ELR (cell line): ENCODE data around the gene ZSWIM8.
A peak's percentile ranks its signal among the peaks of the same experiment; 100 is the strongest.
"Not testable (repeated sequence)": the region's sequence is repeated elsewhere in the genome, so short reads cannot be mapped to it uniquely, and the experiment has no call there.

Source experiments
- DNase-seq: peaks from one replicate; pipeline ENCODE4 v3.0.0-alpha.2; 2015; ENCODE audit warnings: low read depth

The ZSWIM8 gene

DNA sequence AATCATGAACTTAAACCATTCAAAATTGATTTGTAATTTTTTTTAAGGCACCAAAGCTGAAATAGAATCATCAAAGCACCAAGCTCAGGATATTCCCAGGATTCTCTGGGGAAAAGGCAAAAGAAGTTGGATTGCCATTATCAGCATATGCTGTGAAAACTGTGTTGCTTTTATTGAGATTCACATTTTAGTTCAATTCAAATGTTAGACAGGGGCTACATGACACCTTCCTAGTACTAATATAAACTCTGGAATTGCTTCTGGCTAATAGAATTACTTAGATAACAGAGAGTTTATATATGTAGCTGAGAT lies 30.3 kb downstream of the ZSWIM8 start:
- no peak for DNase-seq

DNA sequence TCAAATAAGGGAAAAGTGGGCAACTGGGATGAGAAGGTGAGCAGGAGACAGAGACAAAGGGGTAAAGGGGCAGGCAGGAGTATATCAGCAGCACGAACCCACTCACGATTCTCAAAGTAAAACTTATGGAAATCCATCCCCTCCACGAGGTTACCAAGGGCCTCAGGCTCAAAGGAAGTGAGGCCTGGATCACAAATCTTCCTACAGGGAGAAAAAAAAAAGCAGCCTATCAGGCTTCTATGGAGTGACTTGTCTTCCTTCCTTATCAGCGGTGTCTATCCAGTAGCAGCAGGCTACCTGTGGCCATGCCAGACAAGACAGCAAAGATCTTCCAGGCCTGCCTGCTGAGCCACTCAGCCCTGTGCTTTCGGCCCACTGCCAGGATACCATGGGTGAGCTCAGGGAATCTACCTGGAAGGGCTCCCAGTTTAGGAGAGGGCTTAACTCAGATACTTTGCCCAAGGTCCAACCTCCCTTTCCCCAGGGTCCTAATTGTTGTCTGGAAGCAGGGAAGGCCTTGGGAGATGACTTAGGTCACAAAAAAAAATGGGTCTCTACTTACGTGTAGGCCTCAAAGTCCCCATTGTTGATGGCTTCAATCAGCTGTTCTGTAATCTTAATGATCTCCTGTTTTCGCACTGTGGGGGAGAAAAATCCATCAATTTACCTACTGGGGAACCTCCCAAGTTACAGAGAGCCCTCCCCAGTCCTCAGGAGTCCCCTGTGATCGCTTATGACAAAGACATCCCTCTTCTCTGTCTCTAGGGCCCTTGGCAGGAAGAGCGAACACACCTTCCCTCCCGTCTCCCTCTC lies 31.7 kb downstream of the ZSWIM8 start:
- DNase-seq: no peak

GRCh38 chr10:73817826-73818225 lies 32.4 kb downstream of the ZSWIM8 start:
- no peak for DNase-seq

DNA sequence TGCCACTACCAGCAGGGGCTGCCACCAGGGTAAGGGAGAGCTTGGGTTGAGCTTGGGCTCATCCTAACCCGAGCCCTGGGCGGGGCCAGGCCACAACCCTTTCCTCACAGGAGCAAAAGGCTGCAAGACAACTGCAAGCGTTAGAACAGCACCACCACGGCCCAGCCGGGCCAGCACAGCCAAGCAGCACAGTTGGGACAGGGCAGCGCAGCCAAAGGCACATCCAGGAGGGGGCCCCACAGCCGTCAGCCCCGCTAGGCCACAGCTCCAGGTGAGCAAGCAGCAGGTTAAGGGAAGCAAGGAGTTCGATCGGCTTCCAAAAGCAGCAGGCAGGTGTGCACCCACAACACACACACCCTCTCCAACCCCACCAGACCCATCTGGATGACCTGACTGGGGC lies 33.0 kb downstream of the ZSWIM8 start:
- DNase-seq: no peak

DNA sequence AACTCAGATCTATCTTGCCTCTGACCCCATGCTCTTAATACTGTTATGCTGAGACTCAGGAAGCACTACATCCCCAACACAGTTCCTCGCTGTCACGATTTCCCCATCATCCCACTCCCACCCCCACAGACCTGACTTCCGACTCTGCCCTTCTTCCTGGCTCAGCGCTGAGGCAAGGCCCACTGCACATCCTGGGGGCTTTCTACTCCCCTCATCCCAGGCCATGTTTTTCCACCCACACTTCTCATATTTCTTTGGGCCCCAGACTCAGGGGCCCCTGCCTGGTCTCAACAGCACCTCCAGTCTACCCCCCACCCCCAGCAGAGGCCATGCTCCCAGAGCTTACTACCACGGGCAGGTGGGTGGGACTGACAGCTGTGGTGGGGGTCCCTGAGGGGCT lies 33.7 kb downstream of the ZSWIM8 start:
- no peak for DNase-seq

DNA sequence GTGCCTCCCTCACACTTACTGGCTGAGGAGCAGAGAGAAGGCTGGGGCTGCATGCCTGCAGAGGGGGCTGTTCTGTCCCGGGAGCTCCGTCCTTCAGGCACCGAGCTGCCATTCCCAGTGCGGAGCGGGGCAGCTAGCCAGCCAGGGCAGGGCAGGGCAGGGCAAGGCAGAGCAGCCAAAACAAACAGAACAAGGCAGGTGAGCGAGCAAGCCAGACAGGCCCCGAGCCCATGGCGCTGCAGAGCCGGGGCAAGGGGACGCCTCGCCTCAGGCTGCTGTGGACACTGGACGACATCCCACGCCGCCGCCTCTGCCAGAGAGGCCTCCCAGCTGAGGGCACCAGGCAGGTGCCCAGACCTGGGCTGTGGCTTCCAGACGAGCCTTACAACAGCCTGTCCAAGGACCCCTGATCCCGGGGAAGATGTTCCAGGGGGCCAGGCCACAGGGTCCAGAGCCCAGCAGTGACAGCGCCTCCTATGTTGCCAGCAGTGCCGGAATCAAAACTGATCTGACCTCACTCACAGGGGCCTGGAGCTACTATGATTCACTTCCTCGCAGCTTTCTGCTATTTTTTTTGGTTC lies 34.2 kb downstream of the ZSWIM8 start:
- peak; percentile 80 for DNase-seq

GRCh38 chr10:73823391-73823790 lies 38.0 kb downstream of the ZSWIM8 start:
- DNase-seq: no peak

DNA sequence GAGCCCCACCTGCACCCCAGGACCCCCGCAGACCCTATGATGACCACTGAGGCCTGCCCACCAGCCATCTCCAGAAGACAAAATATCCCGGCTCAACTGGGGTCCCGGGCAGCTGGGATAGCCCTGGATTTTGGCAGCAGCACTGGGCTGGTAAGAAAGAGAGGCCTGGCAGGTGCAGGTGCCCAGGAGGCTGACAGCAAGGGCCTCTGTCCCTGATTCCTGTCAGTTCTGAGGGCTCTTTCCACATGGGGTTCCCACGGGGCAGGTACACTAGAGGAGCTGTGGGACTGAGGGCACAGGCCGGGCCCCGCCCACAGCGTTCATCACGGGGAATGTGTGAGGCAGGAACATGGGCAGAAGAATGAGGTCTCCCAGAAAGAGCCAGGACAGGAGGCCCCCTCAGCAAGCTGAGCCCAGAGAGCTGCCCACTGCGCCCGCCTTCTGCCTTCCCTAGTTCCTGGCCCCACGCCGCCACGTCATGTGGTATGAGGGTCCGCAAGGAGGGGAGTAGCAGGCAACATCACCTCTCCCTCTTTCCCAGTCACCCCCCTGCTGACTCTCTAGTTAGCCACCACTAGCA lies 38.8 kb downstream of the ZSWIM8 start:
- no peak for DNase-seq

- peak; percentile 93 for DNase-seq
Measured at GRCh38 chr10:73827346-73828089, 42.1 kb downstream of the ZSWIM8 start.

DNA sequence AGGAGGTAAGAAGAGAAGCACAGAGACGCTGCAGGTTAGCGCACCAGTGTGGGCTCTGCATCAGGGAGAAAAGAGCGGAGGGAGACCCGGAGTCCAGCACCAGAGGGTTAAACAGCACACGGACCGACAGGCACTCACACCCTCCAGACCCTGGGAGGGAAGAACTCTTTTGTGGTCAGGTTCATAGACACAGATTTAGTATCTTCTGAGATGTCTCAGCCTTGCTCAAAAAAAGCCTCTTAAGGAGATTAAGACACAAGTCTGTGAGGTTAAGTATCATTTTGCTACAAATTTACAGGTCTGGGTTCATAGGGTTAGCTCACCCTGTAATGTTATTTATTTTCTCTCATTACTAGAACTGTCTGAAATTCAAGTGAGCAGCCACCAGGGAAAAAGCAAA lies 42.8 kb downstream of the ZSWIM8 start:
- peak; percentile 20 for DNase-seq

DNA sequence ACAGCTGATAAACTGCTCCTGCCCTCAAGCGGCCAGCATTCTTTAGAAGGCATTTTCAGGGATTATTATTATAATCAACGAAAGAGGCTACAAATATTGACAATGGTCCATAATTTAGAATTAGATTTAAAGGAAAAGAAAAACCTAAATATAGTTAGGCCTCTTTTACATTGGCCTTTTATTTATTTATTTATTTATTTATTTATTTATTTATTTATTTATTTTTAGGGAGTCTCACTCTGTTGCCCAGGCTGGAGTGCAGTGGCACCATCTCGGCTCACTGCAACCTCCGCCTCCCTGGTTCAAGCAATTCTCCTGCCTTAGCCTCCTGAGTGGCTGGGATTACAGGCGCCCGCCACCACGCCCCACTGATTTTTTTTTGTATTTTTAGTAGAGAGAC lies 43.7 kb downstream of the ZSWIM8 start:
- DNase-seq: not testable (repeated sequence)

DNA sequence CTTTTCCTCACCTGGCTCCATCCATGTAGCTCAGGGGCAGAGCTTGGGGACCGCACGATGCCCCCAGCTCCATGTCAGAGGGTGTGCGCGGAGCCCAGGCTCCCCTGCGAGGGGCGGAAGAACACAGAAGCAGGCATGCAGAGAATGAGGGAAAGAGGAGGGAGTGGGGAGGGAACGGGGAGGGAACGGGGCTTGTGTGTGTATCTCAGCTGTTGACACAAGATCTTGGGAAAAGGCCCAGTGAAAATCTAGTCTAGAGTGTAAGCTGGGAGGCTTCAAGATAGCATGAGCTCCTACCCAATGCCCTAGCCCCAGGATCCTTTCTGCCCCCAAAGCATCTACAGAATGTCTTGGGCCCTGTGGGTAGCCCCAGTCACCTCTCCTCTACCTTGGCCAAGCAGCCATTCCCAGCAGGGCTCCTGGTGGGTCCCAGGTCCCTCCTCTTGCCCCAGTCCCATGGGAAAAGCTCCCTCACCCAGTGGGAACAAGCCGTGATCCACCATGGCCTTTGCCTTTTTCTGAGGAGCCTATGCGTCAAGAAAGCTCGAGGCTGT lies 51.1 kb downstream of the ZSWIM8 start:
- DNase-seq: no peak

- peak; percentile 85 for DNase-seq
Measured at GRCh38 chr10:73837072-73837471, 51.7 kb downstream of the ZSWIM8 start.

GRCh38 chr10:73838008-73838567 lies 52.7 kb downstream of the ZSWIM8 start:
- no peak for DNase-seq

DNA sequence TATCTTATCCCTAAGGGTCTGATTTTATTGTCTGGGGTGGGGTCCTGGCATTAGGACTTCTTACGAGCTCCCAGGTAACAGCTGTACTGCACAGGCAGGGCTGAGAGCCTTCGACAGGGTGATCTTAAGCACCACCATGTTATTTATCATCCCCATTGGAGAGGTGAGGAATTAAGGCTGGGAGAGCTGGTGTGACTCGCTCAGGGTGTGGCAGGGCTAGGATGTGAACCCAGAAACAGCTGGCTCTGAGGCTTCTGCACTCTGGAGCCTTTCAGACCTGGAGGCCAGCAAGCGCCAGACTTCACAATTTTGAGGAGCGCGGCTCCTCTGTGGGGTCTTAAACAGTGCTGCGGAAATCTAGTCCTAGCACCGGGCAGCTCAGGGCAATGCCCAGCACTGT lies 53.4 kb downstream of the ZSWIM8 start:
- DNase-seq: peak; percentile 70

DNA sequence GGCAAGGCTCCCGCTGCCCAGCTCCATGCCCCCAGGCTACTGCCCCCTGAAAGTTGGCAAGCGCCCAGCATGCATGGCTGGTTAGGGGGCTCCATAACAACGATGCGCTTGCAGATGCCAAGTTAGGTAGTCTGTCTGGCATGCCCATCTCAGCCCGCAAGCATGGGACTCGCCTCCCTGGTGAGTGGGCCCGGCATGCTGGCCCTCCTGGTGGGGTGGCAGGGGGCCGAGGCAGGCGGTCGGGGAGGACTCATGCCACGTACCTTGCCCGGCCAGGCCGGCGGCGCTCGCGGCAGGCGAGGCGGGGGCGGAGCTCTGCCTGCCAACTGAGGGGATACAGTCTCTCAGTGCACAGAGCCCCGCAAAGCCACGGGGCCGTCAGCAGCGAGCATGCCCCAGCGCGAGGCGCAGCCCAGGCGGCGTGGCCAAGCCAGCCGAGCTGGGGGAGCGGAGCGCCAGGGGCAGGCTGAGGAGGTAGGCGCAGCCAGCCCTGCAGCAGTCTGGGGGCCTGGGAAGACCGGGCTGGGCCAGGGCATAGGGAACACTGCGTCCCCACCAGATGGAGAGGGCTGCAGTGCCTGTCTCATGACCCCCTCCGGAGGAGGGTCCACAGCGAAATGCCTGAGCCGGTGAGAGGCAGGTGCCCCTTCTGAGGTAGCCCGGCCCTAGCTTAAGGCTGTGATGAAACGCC lies 54.0 kb downstream of the ZSWIM8 start:
- DNase-seq: no peak

GRCh38 chr10:73840056-73840402 lies 54.6 kb downstream of the ZSWIM8 start:
- peak; percentile 33 for DNase-seq

- no peak for DNase-seq
Measured at GRCh38 chr10:73840403-73841060, 55.1 kb downstream of the ZSWIM8 start.

DNA sequence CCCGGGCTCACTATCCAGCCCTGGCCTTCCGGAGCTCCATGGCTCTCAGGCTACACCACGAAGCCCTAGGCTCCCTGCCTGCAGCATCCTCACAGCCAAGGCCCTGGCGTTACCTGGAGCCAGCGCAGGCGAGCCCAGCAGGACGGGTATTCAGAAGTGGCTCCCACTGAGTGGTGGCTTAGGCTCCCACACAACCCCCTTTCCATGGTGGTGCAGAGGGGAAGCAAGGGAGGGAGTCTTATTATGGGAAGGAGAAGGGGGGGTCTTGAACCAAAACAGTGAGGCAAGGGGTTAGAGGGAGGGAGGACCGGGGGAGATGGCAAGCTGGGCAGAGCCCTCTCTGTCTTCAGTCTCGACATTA lies 55.6 kb downstream of the ZSWIM8 start:
- DNase-seq: no peak

DNA sequence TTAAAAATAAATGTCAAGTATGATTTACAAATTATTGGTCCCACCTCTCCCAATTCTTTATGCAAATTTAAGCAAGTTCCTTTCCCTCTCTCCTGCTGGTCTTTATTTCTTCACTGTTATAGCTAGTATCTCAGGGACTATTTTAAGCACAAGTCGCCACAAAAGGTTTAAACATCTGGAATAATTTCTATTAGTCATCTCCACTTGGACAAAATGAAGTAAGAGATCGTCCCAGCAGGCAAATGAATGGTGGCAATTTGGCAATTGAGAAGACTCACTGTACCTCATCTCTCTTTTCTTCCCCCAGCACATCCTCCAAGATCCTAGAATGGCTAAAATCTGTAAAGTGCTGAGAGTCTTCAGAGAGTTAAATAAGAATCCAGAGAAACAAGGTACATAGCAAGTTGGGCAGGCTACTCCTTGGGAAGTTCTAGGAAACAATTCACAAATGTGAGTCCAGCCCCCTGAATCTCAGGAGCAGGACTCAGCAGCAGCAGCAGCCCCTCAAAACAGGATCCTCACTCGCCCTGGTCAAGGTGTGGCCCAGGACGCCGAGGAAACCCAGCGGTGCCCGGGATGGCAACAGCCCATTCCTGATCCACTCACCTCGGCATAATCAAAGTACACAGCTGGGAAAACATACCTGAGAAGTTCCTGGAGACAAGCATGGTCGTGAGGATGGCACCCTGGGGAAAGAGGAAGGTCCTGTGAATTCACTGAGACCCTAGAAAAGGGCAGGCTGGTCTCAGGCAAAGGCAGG lies 56.3 kb downstream of the ZSWIM8 start:
- DNase-seq: no peak

GRCh38 chr10:73842349-73842748 lies 56.9 kb downstream of the ZSWIM8 start:
- DNase-seq: no peak
